ENCODE measurements around the gene CLK3.

The CLK3 gene

DNA sequence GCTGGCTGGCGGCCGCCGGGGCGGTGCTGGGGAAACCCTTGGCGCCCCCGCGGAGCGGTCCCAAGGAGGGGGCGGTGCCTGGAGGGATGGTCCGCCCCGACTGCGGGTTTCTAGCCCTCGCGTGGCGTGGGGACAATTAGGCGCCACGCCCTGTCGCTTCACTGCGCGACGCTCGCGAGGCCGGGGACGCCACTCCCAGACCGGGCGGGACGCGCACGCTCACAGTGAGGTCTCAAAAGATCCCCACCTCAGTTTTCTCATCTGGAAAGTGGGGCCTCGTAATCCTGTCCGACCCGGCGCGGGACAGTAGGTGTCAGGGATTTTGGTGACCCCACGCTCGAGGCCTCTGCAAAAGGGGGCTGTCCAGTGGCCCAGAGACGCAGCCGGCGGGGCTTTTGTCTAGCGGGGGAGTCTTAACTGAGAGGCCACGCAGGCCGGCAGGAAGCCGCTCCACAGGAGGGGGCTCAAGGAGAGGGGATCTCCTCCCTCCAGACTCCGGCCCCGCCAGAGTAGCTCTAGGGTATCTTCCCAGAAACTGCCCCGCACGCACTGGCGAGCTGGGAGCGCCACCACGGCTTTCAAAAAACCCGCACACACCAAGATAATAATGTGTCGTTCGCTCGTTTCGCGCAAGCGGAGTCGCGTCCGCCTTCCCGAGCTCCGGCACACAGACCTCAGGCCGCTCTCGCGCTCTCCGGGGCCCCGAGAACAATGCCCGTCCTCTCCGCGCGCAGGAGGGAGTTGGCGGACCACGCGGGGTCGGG is 710 bp upstream of the CLK3 start (continued):
- TF ChIP-seq ZNF155 (tag by site-specific recombination; IDR thresholded peaks at IDR 0.05), result no peak
- TF ChIP-seq ZNF248 (tag by site-specific recombination; IDR thresholded peaks at IDR 0.05), result no peak
- TF ChIP-seq ZNF132 (tag by site-specific recombination; IDR thresholded peaks at IDR 0.05; ENCODE audit: borderline replicate concordance), result no peak
- peak; percentile 66 for TF ChIP-seq ZNF629 (tag by site-specific recombination; IDR thresholded peaks at IDR 0.05)
- TF ChIP-seq, protein P1, sequence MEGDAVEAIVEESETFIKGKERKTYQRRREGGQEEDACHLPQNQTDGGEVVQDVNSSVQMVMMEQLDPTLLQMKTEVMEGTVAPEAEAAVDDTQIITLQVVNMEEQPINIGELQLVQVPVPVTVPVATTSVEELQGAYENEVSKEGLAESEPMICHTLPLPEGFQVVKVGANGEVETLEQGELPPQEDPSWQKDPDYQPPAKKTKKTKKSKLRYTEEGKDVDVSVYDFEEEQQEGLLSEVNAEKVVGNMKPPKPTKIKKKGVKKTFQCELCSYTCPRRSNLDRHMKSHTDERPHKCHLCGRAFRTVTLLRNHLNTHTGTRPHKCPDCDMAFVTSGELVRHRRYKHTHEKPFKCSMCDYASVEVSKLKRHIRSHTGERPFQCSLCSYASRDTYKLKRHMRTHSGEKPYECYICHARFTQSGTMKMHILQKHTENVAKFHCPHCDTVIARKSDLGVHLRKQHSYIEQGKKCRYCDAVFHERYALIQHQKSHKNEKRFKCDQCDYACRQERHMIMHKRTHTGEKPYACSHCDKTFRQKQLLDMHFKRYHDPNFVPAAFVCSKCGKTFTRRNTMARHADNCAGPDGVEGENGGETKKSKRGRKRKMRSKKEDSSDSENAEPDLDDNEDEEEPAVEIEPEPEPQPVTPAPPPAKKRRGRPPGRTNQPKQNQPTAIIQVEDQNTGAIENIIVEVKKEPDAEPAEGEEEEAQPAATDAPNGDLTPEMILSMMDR (tag by site-specific recombination; IDR thresholded peaks at IDR 0.05), result peak; percentile 29; the same call in 1 of the 2 replicates
- TF ChIP-seq ZNF292 (tag by site-specific recombination; IDR thresholded peaks at IDR 0.05; ENCODE audit: borderline replicate concordance, low read depth), result no peak
- TF ChIP-seq ZNF169 (tag by site-specific recombination; IDR thresholded peaks at IDR 0.05), result no peak
- TF ChIP-seq ZNF530 (tag by site-specific recombination; IDR thresholded peaks at IDR 0.05; ENCODE audit: low read depth), result no peak
- TF ChIP-seq ZNF114 (tag by site-specific recombination; IDR thresholded peaks at IDR 0.05), result no peak
- no peak for TF ChIP-seq ZNF433 (tag by site-specific recombination; IDR thresholded peaks at IDR 0.05; ENCODE audit: low read depth)
- TF ChIP-seq ZNF768 (tag by site-specific recombination; IDR thresholded peaks at IDR 0.05), result no peak
- TF ChIP-seq, protein P2, sequence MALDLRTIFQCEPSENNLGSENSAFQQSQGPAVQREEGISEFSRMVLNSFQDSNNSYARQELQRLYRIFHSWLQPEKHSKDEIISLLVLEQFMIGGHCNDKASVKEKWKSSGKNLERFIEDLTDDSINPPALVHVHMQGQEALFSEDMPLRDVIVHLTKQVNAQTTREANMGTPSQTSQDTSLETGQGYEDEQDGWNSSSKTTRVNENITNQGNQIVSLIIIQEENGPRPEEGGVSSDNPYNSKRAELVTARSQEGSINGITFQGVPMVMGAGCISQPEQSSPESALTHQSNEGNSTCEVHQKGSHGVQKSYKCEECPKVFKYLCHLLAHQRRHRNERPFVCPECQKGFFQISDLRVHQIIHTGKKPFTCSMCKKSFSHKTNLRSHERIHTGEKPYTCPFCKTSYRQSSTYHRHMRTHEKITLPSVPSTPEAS (tag by site-specific recombination; IDR thresholded peaks at IDR 0.05), result no peak
- peak; percentile 55; the same call in 1 of the 2 replicates for TF ChIP-seq ZNF398 (tag by site-specific recombination; IDR thresholded peaks at IDR 0.05)
- TF ChIP-seq ZFP3 (tag by site-specific recombination; IDR thresholded peaks at IDR 0.05; ENCODE audit: low read depth), result 0 out of 2 replicates have a peak, but pooled peaks have one; percentile 9
- TF ChIP-seq ZNF701 (tag by site-specific recombination; IDR thresholded peaks at IDR 0.05), result no peak
- peak; percentile 36 for TF ChIP-seq ZNF623 (tag by site-specific recombination; IDR thresholded peaks at IDR 0.05)
- no peak for TF ChIP-seq ZFP37 (tag by site-specific recombination; IDR thresholded peaks at IDR 0.05)
- no peak for TF ChIP-seq ZNF514 (tag by site-specific recombination; IDR thresholded peaks at IDR 0.05)
- no peak for TF ChIP-seq SCRT1 (tag by site-specific recombination; IDR thresholded peaks at IDR 0.05; ENCODE audit: borderline replicate concordance)
- no peak for TF ChIP-seq ZNF707 (tag by site-specific recombination; IDR thresholded peaks at IDR 0.05)
- TF ChIP-seq PATZ1 (tag by site-specific recombination; IDR thresholded peaks at IDR 0.05), result peak; percentile 90
- TF ChIP-seq ZNF394 (tag by site-specific recombination; IDR thresholded peaks at IDR 0.05; ENCODE audit: borderline replicate concordance), result peak; percentile 40; the same call in 1 of the 2 replicates
- TF ChIP-seq ZNF639 (tag by site-specific recombination; IDR thresholded peaks at IDR 0.05), result peak; percentile 64; the same call in 1 of the 2 replicates
- TF ChIP-seq ZNF510 (tag by site-specific recombination; IDR thresholded peaks at IDR 0.05; ENCODE audit: insufficient replicate concordance), result no peak
- peak; percentile 8; the same call in 1 of the 2 replicates for TF ChIP-seq ZBTB17 (tag by site-specific recombination; IDR thresholded peaks at IDR 0.05)
- TF ChIP-seq ZIC2 (tag by site-specific recombination; IDR thresholded peaks at IDR 0.05), result no peak
- TF ChIP-seq ZNF529 (tag by site-specific recombination; IDR thresholded peaks at IDR 0.05; ENCODE audit: insufficient replicate concordance), result no peak
- no peak for TF ChIP-seq ZNF664 (tag by site-specific recombination; IDR thresholded peaks at IDR 0.05)
- no peak for TF ChIP-seq ELK4 (IDR thresholded peaks at IDR 0.05; ENCODE audit: borderline replicate concordance, low read depth, low read length)
- no peak for TF ChIP-seq ZNF791 (tag by site-specific recombination; IDR thresholded peaks at IDR 0.05)
- 0 out of 2 replicates have a peak, but pooled peaks have one; percentile 73 for TF ChIP-seq ZBTB7A (tag by site-specific recombination; IDR thresholded peaks at IDR 0.05; ENCODE audit: low read depth)

Data from HEK293 (cell line).